ENCODE results near the gene MKNK2. TPM values are rescaled to one million over a fixed set of nuclear protein-coding genes. Genes with fewer than 3 reads are reported as not detected.

MKNK2 gene
- total and polyA plus RNA-seq, 2 of the 13 experiments (the other 11 are each of a cell fraction or from before 2014, with no cell fraction given): 44.9 to 112 TPM

- TF ChIP-seq ZNF710 (CRISPR knock-in tag; IDR thresholded peaks at IDR 0.05; ENCODE audit: borderline replicate concordance): peak; percentile 83; the same call in 1 of the 2 replicates
- TF ChIP-seq RXRA (CRISPR knock-in tag; IDR thresholded peaks at IDR 0.05): peak; percentile 91; the same call in 1 of the 2 replicates
- peak; percentile 85; the same call in 1 of the 2 replicates for TF ChIP-seq TBX3 (IDR thresholded peaks at IDR 0.05; ENCODE audit: borderline replicate concordance)
- TF ChIP-seq POLR2A (IDR thresholded peaks at IDR 0.05; ENCODE audit: insufficient read depth in 1 of 2, low read depth in 2 of 2, low read length in 2 of 2): peak in 1 of 2 experiments; percentile 38; a peak in 2 of 4 replicates
- 0 out of 2 replicates have a peak, but pooled peaks have one; percentile 55 for TF ChIP-seq ZNF224 (CRISPR knock-in tag; IDR thresholded peaks at IDR 0.05)
- peak; percentile 78; the same call in 1 of the 2 replicates for TF ChIP-seq BCL3 (CRISPR knock-in tag; IDR thresholded peaks at IDR 0.05)
- peak; percentile 82 for TF ChIP-seq ZNF589 (CRISPR knock-in tag; conservative IDR thresholded peaks at IDR 0.05)
- TF ChIP-seq ZMYM4 (CRISPR knock-in tag; IDR thresholded peaks at IDR 0.05): peak; percentile 55; the same call in 1 of the 2 replicates
- peak; percentile 56; the same call in 1 of the 2 replicates for TF ChIP-seq ARID4A (CRISPR knock-in tag; IDR thresholded peaks at IDR 0.05; ENCODE audit: borderline replicate concordance)
Measured at GRCh38 chr19:2086695-2087620, 35.9 kb upstream of the MKNK2 start (continued).

Data from HepG2 (cell line).